Measurements from ENCODE around the gene METTL16. TPM values are rescaled to one million over a fixed set of nuclear protein-coding genes. Genes with fewer than 3 reads are reported as not detected.

The METTL16 gene
- total RNA-seq, 1 experiment from 2014 or later = 37.6 TPM

DNA sequence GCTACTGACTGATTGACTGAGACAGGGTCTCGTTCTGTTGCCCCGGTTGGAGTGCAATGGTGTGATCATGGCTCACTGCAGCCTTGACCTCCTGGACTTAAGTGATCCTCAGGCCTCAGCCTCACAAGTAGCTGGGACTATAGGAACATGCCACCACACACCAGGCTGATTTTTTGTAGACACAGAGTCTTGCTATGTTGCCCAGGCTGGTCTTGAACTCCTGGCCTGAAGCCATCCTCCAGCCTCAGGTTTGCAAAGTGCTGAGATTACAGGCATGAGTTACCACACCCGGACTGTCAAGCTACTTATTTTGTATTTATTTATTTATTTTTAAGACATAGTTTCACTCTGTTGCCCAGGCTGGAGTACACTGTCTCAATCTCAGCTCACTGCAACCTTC, 55.2 kb downstream of the METTL16 start:
- no peak overlapping the region for H3K4me2 ChIP-seq (ENCODE audit: low read length)
- ChIA-PET RAD21 (ENCODE audit: low non-redundant PET in 1 of 2, low total read pairs in 2 of 2, uncharacterized antibody in 2 of 2, unreplicated experiment in 2 of 2) (no interaction called here), CTCF (no interaction called here), POLR2A (no interaction called here)
- intact Hi-C loops (cut with micrococcal nuclease) = loop anchor here (10.0 kb wide), 1 partner anchor 218 kb away; no protein-coding TSS in a partner anchor
- H3K9me2 ChIP-seq (ENCODE audit: insufficient read depth) = no peaks in the 10 kb centered on the region
- H4K20me1 ChIP-seq (ENCODE audit: insufficient read depth) = no peaks in the 10 kb centered on the region; the same call in 1 of the 2 replicates
- H3K9ac ChIP-seq (ENCODE audit: low read length) = no peak overlapping the region
- DNase-seq (ENCODE audit: low read depth, low spot score) (no peak), ATAC-seq (no peak)
- H2AFZ ChIP-seq (ENCODE audit: low read depth, low read length, poor library complexity, severe bottlenecking) = no peak overlapping the region
- no peak overlapping the region for H3K4me3 ChIP-seq (replicated peaks in 1 of 2; ENCODE audit: low read depth in 1 of 2, low read length in 2 of 2)
- H3K36me3 ChIP-seq (ENCODE audit: control insufficient read depth in 1 of 2, insufficient read depth in 2 of 2, low read length in 2 of 2) = peaks cover 0 to 4% of the 10 kb centered on the region in 2 experiments; a peak in 1 of 4 replicates
- peaks cover 16% of the 10 kb centered on the region; the same call in 1 of the 2 replicates for H3K79me2 ChIP-seq (ENCODE audit: insufficient read depth, low read length)
- no TSS peak for BruUV-seq (replicated peaks)
- H3K27ac ChIP-seq (ENCODE audit: low read depth, low read length) = no peak overlapping the region
- TF ChIP-seq ZNF274 (IDR thresholded peaks at IDR 0.05; ENCODE audit: low read depth, low read length) (no peak), POLR2AphosphoS5 (IDR thresholded peaks at IDR 0.05; ENCODE audit: low read depth, low read length) (no peak), SRF (IDR thresholded peaks at IDR 0.05; ENCODE audit: low read depth) (no peak), CBX3 (IDR thresholded peaks at IDR 0.05; ENCODE audit: low read depth) (no peak), CEBPB (IDR thresholded peaks at IDR 0.05; ENCODE audit: low read depth) (no peak), FOSL1 (IDR thresholded peaks at IDR 0.05; ENCODE audit: low read depth) (no peak), ELF1 (IDR thresholded peaks at IDR 0.05; ENCODE audit: borderline replicate concordance, low read depth) (no peak), JUND (IDR thresholded peaks at IDR 0.05) (no peak), ZFX (IDR thresholded peaks at IDR 0.05) (no peak), RAD21 (IDR thresholded peaks at IDR 0.05; ENCODE audit: low read depth) (no peak), EGR1 (IDR thresholded peaks at IDR 0.05; ENCODE audit: low read depth) (no peak), POLR2A (IDR thresholded peaks at IDR 0.05; ENCODE audit: borderline replicate concordance, extremely low read depth, insufficient read depth, insufficient read length) (no peak), YY1 (IDR thresholded peaks at IDR 0.05; ENCODE audit: extremely low read depth, insufficient replicate concordance, low read depth, low read length) (no peak), REST (IDR thresholded peaks at IDR 0.05; ENCODE audit: low read depth) (no peak), TCF7L2 (IDR thresholded peaks at IDR 0.05; ENCODE audit: borderline replicate concordance, extremely low read depth, insufficient read depth, insufficient read length) (no peak), EZH2 (IDR thresholded peaks at IDR 0.05) (no peak), SIN3A (IDR thresholded peaks at IDR 0.05; ENCODE audit: low read depth) (no peak)
- TF ChIP-seq, protein P1, sequence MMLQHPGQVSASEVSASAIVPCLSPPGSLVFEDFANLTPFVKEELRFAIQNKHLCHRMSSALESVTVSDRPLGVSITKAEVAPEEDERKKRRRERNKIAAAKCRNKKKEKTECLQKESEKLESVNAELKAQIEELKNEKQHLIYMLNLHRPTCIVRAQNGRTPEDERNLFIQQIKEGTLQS (IDR thresholded peaks at IDR 0.05) = no peak
- TF ChIP-seq, protein P2, sequence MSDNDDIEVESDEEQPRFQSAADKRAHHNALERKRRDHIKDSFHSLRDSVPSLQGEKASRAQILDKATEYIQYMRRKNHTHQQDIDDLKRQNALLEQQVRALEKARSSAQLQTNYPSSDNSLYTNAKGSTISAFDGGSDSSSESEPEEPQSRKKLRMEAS (IDR thresholded peaks at IDR 0.05) = no peak
- TF ChIP-seq, protein P3, sequence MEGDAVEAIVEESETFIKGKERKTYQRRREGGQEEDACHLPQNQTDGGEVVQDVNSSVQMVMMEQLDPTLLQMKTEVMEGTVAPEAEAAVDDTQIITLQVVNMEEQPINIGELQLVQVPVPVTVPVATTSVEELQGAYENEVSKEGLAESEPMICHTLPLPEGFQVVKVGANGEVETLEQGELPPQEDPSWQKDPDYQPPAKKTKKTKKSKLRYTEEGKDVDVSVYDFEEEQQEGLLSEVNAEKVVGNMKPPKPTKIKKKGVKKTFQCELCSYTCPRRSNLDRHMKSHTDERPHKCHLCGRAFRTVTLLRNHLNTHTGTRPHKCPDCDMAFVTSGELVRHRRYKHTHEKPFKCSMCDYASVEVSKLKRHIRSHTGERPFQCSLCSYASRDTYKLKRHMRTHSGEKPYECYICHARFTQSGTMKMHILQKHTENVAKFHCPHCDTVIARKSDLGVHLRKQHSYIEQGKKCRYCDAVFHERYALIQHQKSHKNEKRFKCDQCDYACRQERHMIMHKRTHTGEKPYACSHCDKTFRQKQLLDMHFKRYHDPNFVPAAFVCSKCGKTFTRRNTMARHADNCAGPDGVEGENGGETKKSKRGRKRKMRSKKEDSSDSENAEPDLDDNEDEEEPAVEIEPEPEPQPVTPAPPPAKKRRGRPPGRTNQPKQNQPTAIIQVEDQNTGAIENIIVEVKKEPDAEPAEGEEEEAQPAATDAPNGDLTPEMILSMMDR (IDR thresholded peaks at IDR 0.05 in 2 of 3, conservative IDR thresholded peaks at IDR 0.05 in 1 of 3; ENCODE audit: borderline replicate concordance in 1 of 3, insufficient read depth in 1 of 3, low read depth in 2 of 3, low read length in 2 of 3) = no peak
- peaks cover 23 to 31% of the 10 kb centered on the region in 2 experiments for H3K4me1 ChIP-seq (ENCODE audit: control insufficient read depth in 1 of 2, insufficient read depth in 2 of 2, low read length in 2 of 2)
- no peaks in the 10 kb centered on the region for H3K9me3 ChIP-seq (ENCODE audit: control insufficient read depth in 1 of 2, insufficient read depth in 1 of 2, low read depth in 1 of 2, low read length in 2 of 2)
- H3K27me3 ChIP-seq (ENCODE audit: insufficient read depth, low read length) = no peaks in the 10 kb centered on the region

All from HCT116 (cell line).